ENCODE results near the gene LAMA2. TPM values are rescaled to one million over a fixed set of nuclear protein-coding genes. Genes with fewer than 3 reads are reported as not detected.

Gene LAMA2
- total RNA-seq, 1 donor from 2014 or later: 0.45 TPM

DNA sequence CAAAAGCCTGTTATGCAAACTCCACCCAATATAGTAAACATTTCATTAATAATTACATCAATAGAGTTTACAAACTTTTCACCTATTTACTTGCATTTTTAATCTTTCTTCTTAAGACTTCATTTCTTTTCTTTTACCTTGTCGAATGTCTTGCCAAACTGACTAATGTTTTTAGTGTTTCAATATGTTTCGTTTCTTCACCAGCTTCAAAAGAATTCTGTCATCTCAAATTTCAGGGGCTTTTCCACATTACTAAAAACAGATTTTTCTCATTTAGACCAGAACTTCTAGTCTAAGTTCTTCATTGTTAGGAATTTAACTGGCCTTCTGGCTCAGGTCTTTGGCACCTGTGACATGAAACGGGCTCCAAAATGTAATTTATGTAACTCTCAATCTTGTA lies 630.5 kb downstream of the LAMA2 start:
- no peak for DNase-seq (ENCODE audit: low read depth)

DNA sequence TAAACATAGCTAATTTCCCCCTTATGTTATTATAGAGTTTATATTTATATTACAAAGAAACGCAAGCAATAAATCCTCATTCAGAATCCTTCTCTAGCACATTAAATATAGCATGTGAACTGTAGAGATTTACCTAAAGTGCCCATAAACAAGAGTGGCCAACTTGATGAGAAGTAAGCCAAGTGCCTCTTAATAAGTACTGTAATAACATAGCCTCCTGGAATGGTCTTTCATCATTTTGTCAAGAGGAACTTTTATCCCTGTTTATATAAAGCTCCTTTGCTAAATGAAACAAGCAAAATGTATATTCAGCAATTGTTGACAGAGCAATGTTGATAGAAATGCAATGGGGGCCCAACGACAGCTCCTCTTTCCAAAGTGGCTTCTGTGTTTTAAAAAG lies 632.1 kb downstream of the LAMA2 start:
- no peak for DNase-seq (ENCODE audit: low read depth)

DNA sequence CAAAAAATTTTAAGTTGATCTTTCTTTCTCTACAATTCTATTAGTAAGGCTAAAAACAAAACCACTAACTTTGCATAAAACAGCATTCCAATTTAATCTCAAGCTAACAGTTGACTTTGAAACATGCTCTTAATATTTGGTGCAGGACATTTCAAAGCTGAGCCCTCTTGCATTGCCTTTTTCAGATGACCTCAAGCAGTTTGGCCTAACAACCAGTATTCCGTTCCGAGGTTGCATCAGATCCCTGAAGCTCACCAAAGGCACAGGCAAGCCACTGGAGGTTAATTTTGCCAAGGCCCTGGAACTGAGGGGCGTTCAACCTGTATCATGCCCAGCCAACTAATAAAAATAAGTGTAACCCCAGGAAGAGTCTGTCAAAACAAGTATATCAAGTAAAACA lies 633.1 kb downstream of the LAMA2 start:
- DNase-seq (ENCODE audit: low read depth): no peak

DNA sequence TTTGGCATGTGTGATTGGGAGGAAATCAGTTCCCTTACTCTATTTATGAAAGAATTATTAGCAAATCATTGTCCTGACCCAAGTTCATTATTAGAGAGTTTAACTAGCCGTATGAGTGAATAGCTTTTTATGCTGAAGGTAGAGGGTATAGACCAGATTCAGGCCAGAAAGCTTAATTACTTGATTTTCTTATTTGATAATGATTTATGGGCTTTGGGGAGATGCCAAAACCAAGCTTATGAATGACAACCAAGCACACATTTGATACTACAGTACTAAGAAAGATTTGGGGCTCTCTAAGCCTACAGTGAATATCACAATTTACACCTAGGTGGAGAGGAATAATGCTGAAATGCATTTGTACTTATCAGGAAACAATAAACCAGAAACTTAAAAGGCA lies 633.8 kb downstream of the LAMA2 start:
- no peak for DNase-seq (ENCODE audit: low read depth)

DNA sequence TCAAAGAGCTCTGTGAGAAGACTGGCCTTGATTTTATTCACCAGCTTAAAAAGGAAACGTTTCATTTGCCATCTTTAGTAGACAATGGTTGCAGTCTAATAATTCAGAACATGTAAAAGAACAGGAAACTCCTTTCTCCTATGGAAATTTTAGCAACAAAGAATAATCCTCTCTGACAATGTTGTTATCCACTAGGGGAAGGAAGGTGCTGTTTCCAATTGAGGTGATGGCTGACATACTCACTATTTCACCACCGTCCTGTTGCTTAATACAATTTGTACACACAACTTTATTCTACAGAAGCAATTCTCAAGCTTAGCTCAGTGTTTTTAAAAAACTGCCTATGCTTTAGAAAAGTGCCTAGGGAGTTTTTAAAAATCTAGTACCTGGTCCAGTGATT lies 634.4 kb downstream of the LAMA2 start:
- no peak for DNase-seq (ENCODE audit: low read depth)

DNA sequence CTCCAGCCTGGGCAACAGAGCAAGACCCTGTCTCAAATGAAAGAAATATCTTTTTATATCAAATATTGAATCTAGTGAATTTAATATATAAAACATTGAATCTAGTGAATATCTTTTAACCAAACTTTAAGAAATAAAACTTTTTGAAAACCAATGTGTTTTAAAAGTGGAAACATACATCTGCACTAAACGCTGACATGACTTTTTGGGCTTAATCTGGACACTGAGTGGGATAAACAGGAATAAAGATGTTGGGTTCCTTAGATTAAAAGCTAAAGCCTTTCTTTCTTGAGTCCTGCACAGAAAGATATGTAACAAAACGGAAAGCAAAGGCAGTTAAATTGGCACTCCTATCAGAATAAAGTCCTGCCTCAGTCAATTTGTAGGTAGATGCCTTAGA lies 636.8 kb downstream of the LAMA2 start:
- DNase-seq (ENCODE audit: low read depth): no peak

DNA sequence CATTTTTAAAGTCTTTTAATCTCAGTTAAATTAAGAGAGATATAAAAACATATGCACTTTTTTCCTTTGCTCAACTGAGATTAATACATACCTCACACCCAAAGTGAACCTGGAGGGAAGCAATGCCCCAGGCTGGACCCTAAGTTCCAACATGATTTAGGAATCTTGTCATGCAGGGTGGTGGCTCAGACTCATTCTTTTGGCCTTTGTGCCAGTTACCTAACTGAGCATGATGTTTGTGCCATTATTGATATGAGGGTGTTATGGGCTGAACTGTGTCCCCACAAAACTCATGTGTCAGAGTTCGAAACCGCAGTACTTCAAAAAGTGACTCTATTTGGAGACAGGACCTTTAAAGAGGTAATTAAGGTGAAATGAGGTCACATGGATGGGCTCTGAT lies 639.0 kb downstream of the LAMA2 start:
- no peak for DNase-seq (ENCODE audit: low read depth)

DNA sequence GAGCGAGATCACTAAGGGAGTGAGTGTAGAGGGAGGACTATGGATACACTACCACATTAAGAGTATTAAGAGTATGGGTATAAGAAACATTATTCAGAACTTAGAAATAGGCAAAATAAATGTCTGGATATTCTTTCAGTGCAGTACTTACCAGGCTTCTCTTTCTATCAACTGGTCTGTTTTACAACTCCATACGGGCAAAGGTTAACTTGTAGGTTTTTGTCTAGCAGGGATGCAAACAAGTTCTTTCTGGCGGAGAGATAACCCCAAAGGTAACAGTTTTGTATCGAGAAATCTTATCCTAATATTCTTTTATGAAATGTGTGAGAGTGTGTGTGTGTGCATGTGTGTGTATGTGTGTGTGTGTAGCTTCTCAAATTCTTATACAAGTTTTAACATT lies 640.9 kb downstream of the LAMA2 start:
- DNase-seq (ENCODE audit: low read depth): no peak

DNA sequence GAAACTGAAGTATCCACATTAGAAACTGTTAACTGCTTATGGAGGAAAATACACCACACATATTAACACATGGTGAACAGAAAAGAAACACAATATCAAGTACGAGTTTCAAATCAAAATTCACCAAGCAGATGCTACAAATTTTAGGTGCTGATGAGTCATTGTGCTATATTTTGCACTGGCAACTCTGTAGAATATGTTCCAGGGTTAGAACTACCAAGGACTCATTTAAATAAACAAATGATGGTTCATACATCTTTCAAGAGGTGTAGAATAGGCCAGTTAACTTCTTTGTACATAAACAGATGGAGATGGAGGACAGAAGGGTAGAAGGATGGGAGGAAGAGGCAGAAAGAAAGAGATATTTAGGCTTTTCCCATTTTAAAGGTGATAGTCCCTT lies 642.1 kb downstream of the LAMA2 start:
- DNase-seq (ENCODE audit: low read depth): no peak

DNA sequence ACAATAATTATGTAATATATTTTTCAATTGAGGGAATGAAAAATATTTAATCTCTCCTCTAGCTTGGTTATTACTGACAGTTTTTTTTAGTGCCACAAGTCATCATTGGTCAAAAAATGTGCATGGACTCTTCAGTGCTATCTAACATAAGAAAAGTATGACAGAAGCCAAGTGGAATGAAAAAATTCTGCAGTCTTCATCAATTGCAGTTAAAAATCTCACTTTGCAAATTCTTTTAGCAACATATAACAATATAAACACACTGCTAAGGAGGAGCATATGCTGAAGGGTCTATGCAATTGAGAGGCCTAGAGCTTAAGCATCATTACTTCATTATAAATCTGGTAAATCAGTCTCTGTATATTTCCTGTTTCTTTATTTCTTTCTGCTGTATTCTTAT lies 652.0 kb downstream of the LAMA2 start:
- no peak for DNase-seq (ENCODE audit: low read depth)

DNA sequence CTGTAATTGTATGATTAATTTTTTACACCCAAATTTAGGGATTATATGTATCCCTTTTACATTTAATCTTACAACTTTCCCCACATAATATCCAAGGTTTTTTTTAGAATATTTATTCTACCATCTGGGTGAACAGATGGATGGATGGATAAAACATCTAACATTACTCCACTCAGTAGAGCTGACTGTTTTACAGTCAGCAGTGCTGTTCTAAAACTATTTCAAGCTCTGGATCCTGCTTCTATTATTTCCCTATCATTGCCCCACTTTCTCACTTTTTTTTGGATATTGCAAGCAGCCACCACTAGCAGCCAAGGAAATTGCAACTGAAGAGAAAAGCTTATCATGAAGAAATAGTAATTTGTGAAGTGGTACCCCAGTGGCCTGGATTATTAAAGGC lies 653.3 kb downstream of the LAMA2 start:
- DNase-seq (ENCODE audit: low read depth): no peak

DNA sequence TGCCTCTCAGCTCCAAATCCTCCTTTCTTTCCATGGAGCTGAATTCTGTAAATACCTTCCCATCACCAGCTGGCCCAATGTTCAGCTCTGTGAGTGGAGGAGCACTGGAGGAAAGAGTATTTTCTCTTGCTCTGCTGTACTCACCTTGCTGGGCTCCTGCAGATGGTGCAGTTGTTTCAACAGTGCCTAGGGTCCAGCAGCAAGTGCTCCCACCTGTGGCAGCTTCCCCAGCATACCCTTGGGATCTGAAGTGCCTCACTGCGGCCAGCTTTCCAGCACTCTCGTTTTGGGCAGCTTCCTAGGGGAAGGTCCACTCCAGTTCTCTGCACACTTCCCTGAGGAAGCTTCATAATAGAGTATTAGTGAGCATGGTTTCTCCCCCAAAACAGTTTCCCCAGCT lies 656.1 kb downstream of the LAMA2 start:
- DNase-seq (ENCODE audit: low read depth): no peak

DNA sequence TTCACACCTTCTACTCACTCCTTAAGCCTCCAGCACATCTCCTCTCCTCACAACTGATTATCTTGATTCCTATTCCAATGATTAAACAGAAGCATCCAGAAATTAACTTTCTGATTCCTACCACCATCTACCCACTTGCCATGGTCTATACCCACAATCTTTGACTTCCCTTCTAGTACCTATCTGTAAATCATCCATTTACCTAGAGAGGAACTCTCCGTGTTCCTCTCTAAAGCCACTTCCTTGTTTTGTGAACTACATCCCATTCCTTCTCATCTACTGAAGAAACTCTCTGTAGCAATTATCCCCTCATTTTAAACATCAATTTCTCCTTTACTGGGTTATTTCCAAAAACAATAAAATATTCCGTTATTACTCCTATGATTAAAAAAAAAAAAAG lies 659.8 kb downstream of the LAMA2 start:
- no peak for DNase-seq (ENCODE audit: low read depth)

DNA sequence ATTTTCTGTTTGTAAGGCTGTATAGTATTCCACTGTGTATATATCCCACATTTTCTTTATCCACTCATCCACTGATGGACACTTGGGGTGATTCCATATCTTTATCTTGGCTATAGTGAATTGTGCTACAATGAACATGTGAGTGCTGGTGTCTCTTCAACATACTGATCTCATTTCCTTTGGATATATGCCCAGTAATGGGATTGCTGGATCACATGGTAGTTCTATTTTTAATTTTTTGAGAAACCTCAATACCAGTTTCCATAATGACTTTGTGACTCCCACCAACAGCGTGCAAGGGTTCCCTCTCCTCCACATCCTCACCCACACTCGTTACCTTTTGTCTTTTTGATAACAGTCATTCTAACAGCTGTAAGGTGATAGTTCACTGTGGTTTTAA lies 661.0 kb downstream of the LAMA2 start:
- no peak for DNase-seq (ENCODE audit: low read depth)

DNA sequence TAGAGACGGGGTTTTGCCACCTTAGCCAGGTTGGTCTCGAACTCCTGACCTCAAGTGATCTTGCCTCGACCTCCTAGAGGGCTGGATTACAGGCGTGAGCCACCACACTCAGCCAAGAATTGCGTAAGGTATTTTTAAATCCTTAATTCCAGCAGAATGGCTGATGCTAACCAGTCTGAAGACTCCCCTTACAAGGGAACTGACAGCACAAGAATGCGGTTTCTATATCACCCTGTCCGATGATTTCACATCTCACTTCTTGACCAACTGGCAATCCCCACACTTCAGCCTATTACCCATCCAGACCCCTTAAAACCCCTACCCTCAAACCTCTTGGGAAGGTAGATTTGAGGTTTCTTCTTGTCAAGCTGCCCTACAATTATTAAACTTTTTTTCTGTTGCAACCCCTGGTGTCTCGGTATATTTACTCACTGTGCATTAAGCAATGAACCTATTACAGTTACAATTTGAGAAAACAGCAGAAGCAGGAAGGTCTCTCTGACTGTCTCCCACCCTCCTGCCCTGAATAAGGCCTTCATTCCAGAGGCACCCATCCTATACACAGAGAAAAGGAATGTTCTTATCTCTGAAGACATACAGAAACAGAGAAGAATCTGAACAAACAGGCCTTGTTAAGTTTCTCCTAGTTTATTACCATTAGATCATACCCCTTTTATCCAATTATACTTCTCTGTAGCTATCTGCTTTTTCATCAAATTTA lies 662.1 kb downstream of the LAMA2 start:
- DNase-seq (ENCODE audit: low read depth): no peak

DNA sequence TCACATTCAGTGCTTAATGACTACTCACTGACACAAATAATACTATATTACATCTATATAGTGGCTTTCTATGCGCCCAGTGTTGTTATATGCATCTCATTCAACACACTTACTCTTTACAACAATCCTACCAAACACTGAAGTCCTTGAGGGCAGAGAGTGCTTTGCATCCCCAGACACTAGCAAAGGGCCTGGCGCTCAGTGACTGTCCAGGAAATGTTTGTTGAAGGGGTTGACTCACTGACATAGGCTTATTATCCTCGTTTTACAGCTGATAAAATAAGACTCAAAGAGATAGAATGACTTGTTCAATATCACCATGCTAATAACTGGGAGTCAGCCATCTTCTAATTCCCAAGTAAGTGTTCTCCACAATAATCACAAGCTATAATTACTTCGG lies 663.8 kb downstream of the LAMA2 start:
- no peak for DNase-seq (ENCODE audit: low read depth)

DNA sequence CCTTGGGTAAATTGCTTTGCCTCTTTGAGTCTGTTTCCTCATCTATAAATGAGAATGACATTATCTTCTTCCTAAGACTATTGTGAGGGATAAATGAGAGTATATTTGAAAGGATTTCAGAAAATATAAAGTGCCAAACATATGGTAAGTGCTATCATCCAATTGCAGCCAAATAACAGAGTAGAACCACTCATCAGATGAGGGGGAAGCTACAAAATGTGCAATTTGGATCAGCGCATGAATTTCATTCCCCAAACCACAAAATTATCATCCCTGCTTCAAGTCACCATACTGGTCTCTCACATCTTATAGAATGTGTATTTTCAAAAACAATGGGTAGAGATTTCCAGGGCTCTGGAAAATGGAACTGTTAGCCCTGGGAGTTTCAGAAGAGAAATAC lies 668.5 kb downstream of the LAMA2 start:
- DNase-seq (ENCODE audit: low read depth): no peak

DNA sequence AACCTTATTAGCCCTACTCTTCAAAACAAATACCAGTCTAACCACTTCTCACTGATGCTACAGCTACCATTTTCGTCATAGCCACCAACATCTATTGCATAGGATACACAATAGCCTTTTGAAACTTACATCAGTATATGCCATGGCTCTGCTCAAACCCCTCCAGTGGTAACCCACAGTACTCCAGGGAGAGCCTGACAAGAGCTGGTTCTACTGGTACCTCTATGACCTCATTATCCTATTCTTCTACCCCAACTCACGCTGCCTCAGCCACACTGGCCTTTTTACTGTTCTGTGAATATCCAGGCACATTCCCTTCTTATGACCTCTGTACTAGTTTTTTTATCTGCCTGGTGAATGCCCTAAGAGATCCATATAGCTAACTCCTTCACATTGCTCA lies 669.5 kb downstream of the LAMA2 start:
- DNase-seq (ENCODE audit: low read depth): no peak

DNA sequence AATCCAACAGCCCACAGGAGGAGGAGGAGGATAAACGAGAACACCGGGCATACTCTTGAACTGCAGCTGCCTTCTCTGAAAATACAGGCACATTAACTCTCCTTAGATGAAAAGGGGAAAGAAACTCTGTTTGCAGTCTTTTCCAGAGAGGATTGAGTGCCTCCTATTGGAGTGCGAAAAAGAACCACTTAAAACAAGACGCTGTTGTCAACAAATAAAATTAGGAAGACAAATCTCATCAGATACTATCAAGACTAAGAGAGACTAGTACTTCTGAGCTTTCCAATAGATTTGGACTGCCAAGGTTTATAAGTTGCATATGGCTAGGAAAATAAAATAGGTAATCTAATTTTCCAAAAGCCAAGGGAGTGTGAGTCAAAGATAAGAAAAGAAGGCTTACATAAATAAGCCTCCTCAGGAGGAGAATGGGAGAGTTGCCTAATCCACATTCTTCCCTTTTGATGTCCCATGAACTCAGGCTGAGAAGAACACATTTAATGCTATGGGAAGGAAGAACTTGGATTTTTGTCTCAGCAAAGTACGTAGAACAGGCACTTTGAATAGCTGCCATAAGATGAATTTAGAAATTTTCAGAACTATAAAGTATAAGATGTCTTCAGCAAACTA lies 672.4 kb downstream of the LAMA2 start:
- DNase-seq (ENCODE audit: low read depth): no peak

DNA sequence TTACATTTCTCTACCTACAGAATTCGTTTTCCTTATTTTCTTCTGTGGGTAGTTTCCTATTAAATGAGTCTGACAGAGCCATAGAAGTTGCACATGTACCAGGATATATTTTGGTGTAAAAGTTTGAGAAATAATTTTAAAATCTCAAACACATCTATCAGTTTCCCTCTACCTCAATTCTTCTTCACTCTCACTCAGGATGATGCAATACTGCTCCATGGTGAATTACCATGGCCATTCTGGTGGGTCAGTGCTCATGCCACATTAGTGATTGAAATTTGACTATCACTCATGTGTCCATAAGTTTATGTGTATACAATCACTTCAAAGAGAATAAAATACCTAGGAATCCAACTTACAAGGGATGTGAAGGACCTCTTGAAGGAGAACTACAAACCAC lies 675.3 kb downstream of the LAMA2 start:
- no peak for DNase-seq (ENCODE audit: low read depth)

DNA sequence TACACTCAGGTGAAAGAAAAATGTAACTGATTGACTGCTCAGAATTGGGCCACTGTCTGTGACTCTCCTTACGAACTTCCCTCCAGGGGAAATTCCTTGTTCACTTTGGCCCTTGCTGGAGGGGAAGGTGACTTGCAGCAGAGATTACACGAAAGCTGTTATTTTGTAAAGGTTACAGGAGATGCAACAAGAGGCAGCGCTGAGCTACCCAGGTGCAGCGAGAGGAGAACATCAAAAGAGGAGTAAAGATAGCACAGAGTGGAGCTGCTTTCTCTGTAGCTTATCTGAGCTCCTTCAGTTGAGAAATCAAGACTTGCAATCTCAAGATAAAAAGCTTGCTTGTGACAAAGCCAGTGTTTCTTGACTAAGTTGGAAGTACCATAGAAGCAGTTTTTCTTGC lies 682.4 kb downstream of the LAMA2 start:
- DNase-seq (ENCODE audit: low read depth): no peak

DNA sequence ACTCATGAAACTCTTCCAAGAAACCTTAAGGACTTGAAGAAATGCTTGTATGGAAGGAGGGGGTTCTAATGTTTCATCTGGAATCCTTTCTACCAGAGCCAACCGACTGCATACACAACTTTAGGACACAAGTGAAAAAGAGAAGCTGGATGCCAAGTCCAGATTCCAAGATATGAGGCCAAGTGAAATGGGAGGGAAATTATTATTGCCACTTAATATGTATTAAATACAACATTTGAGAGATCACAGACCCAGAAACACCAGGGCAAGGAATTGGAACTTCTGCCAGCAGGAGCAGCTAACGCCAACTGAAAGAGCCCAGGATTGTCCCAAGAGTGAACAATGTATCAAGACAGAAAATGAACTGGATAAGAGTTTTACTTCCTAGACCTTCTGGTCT lies 682.9 kb downstream of the LAMA2 start:
- DNase-seq (ENCODE audit: low read depth): no peak
